SK-N-MC (cell line): Measurements from ENCODE around the gene MANF.
"Not testable (repeated sequence)": the region's sequence is repeated elsewhere in the genome, so short reads cannot be mapped to it uniquely, and the experiment has no call there.

Source experiments
- EZH2 ChIP-seq: fragments of 200-600 bp; sonication (generic); IDR thresholded peaks from one replicate; pipeline ENCODE4 v1.6.1; 2017; ENCODE audit warnings: antibody characterized with exemption
- POLR2AphosphoS5 ChIP-seq: IDR thresholded peaks from 2 replicates; pipeline ENCODE4 v1.6.1; 2012; ENCODE audit warnings: mild to moderate bottlenecking, low read depth, low read length, borderline replicate concordance

- TF ChIP-seq EZH2, POLR2AphosphoS5: not testable (repeated sequence)
Measured at GRCh38 chr3:51368276-51368675, 16.8 kb upstream of the MANF start.
